Breast epithelium (tissue), 4 donors: ENCODE results near the gene TAF5L. TPM values are rescaled to one million over a fixed set of nuclear protein-coding genes. Genes with fewer than 3 reads are reported as not detected.
A peak's percentile ranks its signal among the peaks of the same experiment; 100 is the strongest.

ENCODE experiments used
- DNase-seq, 2 donors: peaks; one replicate each; pipeline ENCODE4 v3.0.0-alpha.2; 2019; ENCODE audit warnings: low spot score in 2 of 2
- H3K27ac ChIP-seq, 2 donors: fragments of 200-600 bp; sonication (generic) in 1 of 2; one replicate each; pipeline ENCODE4 v1.5.1; 2016 to 2019; ENCODE audit warnings: mild to moderate bottlenecking in 1 of 2
- H3K27me3 ChIP-seq, 2 donors: fragments of 200-600 bp; sonication (generic) in 1 of 2; one replicate each; pipeline versions ENCODE4 v1.5.1 to v1.6.0; 2017 to 2019; ENCODE audit warnings: control low read depth in 1 of 2, mild to moderate bottlenecking in 1 of 2
- H3K36me3 ChIP-seq: fragments of 200-600 bp; one replicate; pipeline ENCODE4 v1.5.1; 2019
- H3K4me1 ChIP-seq, 2 donors: fragments of 200-600 bp; sonication (generic); one replicate each; pipeline ENCODE4 v1.5.1; 2016 to 2019; ENCODE audit warnings: control low read depth in 1 of 2
- H3K4me3 ChIP-seq, 3 donors: fragments of 200-600 bp; sonication (generic); 1 replicate in 2 of 3; 2 replicates in 1 of 3; pipeline ENCODE4 v1.5.1; 2016 to 2019; ENCODE audit warnings: mild to moderate bottlenecking in 3 of 3, moderate library complexity in 2 of 3
- H3K9me3 ChIP-seq, 2 donors: fragments of 200-600 bp; sonication (generic) in 1 of 2; one replicate each; pipeline ENCODE4 v1.5.1; 2016 to 2019; ENCODE audit warnings: control low read depth in 1 of 2
- CTCF ChIP-seq, 3 donors: fragments of 450-650 bp; IDR thresholded peaks; one replicate each; pipeline ENCODE4 v1.5.1; 2016 to 2017; ENCODE audit warnings: antibody characterized with exemption in 3 of 3, mild to moderate bottlenecking in 3 of 3, moderate library complexity in 3 of 3
- POLR2A ChIP-seq: fragments of 450-650 bp; IDR thresholded peaks from one replicate; pipeline ENCODE4 v1.6.1; 2016; ENCODE audit warnings: antibody characterized with exemption, mild to moderate bottlenecking, moderate library complexity
- POLR2AphosphoS5 ChIP-seq, 3 donors: sonication (generic); formaldehyde crosslinking; IDR thresholded peaks; one replicate each; pipeline ENCODE4 v1.6.1; 2017; ENCODE audit warnings: antibody characterized with exemption in 3 of 3
- intact Hi-C: fragments of 100-400 bp; cut with DNase I; formaldehyde crosslinking; loops from one replicate; pipeline ENCODE4 v1.15.1; 2023; ENCODE audit warnings: low total_unique reads
- total RNA-seq, 3 donors: library from RNA; depleted of rRNA; stranded (reverse); fragments of >200 nt; gene quantifications; one replicate each; pipeline ENCODE4 v1.1.0, GENCODE V29; 2016

The TAF5L gene
- total RNA-seq, 3 donors from 2014 or later, result 15.4 to 18.3 (median 16.3) TPM

DNA sequence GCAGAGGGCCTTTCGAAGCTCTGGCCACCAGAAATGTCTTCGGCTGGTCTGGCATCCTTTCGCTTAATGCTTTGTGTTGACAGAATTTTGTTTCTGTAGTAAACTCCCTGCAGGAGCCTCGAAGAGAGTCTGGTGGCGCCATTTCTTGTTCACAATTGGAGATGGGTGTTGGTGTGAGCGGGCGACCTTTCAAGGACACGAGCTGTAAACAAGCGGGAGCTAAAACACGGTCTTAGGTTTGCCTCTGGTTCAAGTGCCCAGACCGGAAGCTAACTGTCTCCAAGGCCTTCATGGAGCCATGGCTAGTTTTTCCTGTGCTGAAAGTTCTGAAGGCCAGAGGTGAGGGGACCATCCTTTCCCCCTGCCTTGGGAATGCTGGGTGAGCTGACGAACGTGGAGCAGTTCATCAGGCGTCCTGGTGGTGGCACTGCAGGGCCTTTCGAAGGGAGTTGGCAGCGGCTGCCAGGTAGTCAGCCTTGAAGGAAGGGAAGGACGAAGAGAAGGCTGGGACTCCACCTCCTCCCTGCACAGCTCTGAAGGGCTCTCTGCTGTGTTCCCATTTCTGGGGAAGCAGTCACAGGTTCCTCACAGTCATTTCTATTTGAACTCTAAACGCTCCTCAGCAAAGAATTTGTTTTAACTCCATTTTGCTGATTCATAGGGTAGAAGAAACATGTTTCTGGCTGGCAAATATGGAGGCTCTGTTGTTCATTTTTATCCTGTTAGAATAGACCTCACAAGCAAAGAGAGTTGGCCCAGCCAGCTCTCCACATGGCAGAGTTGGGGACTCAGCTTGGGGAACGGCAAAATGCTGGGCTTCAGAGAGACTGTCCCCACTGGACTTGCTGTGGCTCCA is 35.3 kb upstream of the TAF5L start:
- Histone ChIP-seq H3K4me1 (no peaks in the 10 kb centered on the region), H3K36me3 (no peaks in the 10 kb centered on the region), H3K9me3 (no peaks in the 10 kb centered on the region), H3K27ac (no peak overlapping the region), H3K4me3 (no peak overlapping the region), H3K27me3 (no peaks in the 10 kb centered on the region)
- intact Hi-C loops, result loop anchor here (10.0 kb wide), 1 partner anchor 654 kb away; no protein-coding TSS in a partner anchor
- TF ChIP-seq POLR2A (no peak), CTCF (IDR thresholded peaks at IDR 0.05) (peak; percentile 65 to 87 (median 82)), POLR2AphosphoS5 (IDR thresholded peaks at IDR 0.05) (no peak)
- DNase-seq, result peak; percentile 60 to 80

DNA sequence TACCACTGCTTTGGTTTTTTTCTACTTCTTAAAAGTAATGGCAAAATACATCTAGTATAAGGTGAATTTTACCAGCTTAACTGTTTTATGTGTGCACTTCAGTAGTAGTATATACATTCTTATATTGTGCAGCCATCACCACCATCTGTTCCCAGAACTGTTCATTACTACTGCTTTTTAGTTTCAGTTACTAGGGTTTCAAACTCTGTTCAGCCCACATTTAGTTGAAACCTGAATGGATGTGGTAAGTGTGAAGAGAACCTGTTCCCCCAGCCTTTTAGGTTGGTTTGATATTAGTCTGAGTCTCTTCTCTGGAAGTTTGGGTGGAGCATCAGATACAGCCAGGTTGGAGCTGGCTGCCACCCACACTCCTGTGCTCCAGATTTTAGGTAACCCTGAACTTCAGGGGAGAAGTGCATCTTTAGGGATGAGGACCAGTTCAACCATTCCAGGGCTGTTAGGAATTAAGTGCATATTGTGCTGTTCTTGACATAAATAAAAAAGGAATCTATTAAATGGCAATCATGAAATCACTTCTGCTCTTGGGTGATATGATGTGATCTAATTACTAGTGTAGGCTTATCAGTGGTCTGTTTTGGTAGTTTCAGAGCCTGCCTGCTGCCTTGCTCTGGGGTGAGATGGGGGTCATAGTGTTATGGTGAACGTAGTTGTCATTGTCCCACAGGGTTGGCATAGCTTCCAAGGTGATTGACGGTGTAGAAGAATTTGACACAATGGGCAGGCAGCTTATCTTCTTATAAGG is 32.3 kb upstream of the TAF5L start:
- intact Hi-C loops, result no loop called here
- no peaks in the 10 kb centered on the region for H3K9me3 ChIP-seq
- no peaks in the 10 kb centered on the region for H3K4me1 ChIP-seq
- H3K4me3 ChIP-seq, result no peak overlapping the region
- no peak overlapping the region for H3K27ac ChIP-seq
- H3K27me3 ChIP-seq, result no peaks in the 10 kb centered on the region
- TF ChIP-seq POLR2A, result no peak
- TF ChIP-seq CTCF (IDR thresholded peaks at IDR 0.05), result no peak
- TF ChIP-seq POLR2AphosphoS5 (IDR thresholded peaks at IDR 0.05), result no peak
- DNase-seq, result no peak
- no peaks in the 10 kb centered on the region for H3K36me3 ChIP-seq

- intact Hi-C loops, result no loop called here
- H3K4me3 ChIP-seq, result no peak overlapping the region
- no peak for TF ChIP-seq CTCF (IDR thresholded peaks at IDR 0.05)
- no peak for TF ChIP-seq POLR2A
- TF ChIP-seq POLR2AphosphoS5 (IDR thresholded peaks at IDR 0.05), result no peak
- no peaks in the 10 kb centered on the region for H3K4me1 ChIP-seq
- no peak overlapping the region for H3K27ac ChIP-seq
- no peaks in the 10 kb centered on the region for H3K9me3 ChIP-seq
- DNase-seq, result no peak
- no peaks in the 10 kb centered on the region for H3K27me3 ChIP-seq
- no peaks in the 10 kb centered on the region for H3K36me3 ChIP-seq
Observed at GRCh38 chr1:229655781-229656180, 29.9 kb upstream of the TAF5L start.

GRCh38 chr1:229653420-229653819 is 27.5 kb upstream of the TAF5L start:
- Histone ChIP-seq H3K36me3 (no peaks in the 10 kb centered on the region), H3K4me3 (no peak overlapping the region), H3K27ac (no peak overlapping the region), H3K4me1 (no peaks in the 10 kb centered on the region), H3K9me3 (no peaks in the 10 kb centered on the region), H3K27me3 (no peaks in the 10 kb centered on the region)
- intact Hi-C loops, result no loop called here
- DNase-seq, result no peak
- TF ChIP-seq POLR2AphosphoS5 (IDR thresholded peaks at IDR 0.05) (no peak), CTCF (IDR thresholded peaks at IDR 0.05) (no peak)

- TF ChIP-seq POLR2A (no peak), POLR2AphosphoS5 (IDR thresholded peaks at IDR 0.05) (no peak), CTCF (IDR thresholded peaks at IDR 0.05) (no peak)
- Histone ChIP-seq H3K4me3 (no peak overlapping the region), H3K9me3 (no peaks in the 10 kb centered on the region), H3K27ac (no peak overlapping the region), H3K4me1 (no peaks in the 10 kb centered on the region), H3K27me3 (no peaks in the 10 kb centered on the region), H3K36me3 (no peaks in the 10 kb centered on the region)
- DNase-seq, result no peak
- intact Hi-C loops, result no loop called here
Observed at GRCh38 chr1:229651546-229651945, 25.6 kb upstream of the TAF5L start.
